GM13976 (cell line): ENCODE measurements around the gene MICAL3.
"Not testable (repeated sequence)": the region's sequence is repeated elsewhere in the genome, so short reads cannot be mapped to it uniquely, and the experiment has no call there.

Source experiments
- DNase-seq: peaks from one replicate; pipeline ENCODE4 v3.0.0; 2012; ENCODE audit warnings: low spot score
- in situ Hi-C: fragments of 300-500 bp; cut with MboI; formaldehyde crosslinking; loops from one replicate; pipeline ENCODE4 v1.12.0; 2022; ENCODE audit warnings: low sequenced_read_pairs, mixed read lengths, inconsistent platforms; ENCODE audit not compliant: unreplicated experiment
- TF ChIP-seq, protein P1 (sequence below): IDR thresholded peaks from 2 replicates; pipeline ENCODE4 v1.5.1; 2012; ENCODE audit warnings: borderline replicate concordance, mild to moderate bottlenecking; ENCODE audit not compliant: insufficient read depth; ENCODE audit errors: extremely low read depth, missing control alignments, control extremely low read depth

Gene MICAL3

GRCh38 chr22:17880020-17880419 is 144.3 kb downstream of the MICAL3 start:
- DNase-seq: no peak
- in situ Hi-C loops: no loop called here
- TF ChIP-seq, protein P1, sequence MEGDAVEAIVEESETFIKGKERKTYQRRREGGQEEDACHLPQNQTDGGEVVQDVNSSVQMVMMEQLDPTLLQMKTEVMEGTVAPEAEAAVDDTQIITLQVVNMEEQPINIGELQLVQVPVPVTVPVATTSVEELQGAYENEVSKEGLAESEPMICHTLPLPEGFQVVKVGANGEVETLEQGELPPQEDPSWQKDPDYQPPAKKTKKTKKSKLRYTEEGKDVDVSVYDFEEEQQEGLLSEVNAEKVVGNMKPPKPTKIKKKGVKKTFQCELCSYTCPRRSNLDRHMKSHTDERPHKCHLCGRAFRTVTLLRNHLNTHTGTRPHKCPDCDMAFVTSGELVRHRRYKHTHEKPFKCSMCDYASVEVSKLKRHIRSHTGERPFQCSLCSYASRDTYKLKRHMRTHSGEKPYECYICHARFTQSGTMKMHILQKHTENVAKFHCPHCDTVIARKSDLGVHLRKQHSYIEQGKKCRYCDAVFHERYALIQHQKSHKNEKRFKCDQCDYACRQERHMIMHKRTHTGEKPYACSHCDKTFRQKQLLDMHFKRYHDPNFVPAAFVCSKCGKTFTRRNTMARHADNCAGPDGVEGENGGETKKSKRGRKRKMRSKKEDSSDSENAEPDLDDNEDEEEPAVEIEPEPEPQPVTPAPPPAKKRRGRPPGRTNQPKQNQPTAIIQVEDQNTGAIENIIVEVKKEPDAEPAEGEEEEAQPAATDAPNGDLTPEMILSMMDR: no peak

- in situ Hi-C loops: no loop called here
- DNase-seq: no peak
These were observed 145.4 kb downstream of the MICAL3 start for GRCh38 chr22:17878941-17879340.

DNA sequence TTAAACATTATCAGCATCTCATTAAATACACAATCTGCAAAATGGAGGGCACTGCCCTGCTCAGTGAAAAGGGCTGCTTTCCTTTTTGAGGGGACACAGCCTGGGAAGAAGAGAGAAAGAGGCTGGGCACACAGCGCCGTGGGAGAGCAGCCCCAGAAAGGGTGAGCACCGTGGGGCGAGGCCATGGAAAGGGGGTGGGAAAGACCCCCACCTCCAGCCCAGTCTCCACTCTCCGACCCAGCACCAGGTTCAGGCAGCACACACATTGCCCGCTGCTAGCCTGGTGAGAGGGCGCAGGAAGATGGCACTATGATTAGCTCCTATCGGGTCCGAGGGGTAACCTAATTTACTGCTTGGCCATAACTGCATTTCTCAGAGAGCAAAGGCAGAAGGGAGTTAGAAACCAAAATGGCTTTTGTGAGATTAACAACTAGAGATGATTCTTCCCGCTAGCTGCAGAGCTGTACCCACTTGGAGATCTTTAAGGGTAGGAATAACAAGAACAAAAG is 146.1 kb downstream of the MICAL3 start:
- in situ Hi-C loops: no loop called here
- TF ChIP-seq, protein P1: no peak
- no peak for DNase-seq

More at GRCh38 chr22:17878941-17879340, 145.4 kb downstream of the MICAL3 start:
- TF ChIP-seq, protein P1: no peak

DNA sequence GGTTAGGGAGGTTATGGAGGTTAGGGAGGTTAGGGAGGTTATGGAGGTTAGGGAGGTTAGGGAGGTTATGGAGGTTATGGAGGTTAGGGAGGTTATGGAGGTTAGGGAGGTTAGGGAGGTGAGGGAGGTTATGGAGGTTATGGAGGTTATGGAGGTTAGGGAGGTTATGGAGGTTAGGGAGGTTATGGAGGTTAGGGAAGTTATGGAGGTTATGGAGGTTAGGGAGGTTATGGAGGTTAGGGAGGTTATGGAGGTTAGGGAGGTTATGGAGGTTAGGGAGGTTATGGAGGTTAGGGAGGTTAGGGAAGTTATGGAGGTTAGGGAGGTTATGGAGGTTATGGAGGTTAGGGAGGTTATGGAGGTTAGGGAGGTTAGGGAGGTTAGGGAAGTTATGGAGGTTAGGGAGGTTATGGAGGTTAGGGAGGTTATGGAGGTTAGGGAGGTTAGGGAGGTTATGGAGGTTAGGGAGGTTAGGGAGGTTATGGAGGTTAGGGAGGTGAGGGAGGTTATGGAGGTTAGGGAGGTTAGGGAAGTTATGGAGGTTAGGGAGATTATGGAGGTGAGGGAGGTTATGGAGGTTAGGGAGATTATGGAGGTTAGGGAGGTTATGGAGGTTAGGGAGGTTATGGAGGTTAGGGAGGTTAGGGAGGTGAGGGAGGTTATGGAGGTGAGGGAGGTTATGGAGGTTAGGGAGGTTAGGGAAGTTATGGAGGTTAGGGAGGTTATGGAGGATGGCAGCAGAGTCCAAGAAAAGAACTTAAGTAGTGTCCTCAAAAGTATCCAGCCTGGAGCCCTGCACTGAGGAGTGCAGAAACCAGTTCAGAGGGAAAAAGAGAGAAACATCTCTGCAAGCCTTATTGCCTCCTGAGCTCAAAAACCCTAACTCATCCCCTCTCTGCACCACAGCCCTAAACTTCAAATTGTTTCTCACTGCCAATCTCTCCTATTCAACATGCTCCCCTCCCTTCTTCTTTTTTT is 147.2 kb downstream of the MICAL3 start:
- DNase-seq, in situ Hi-C loops: not testable (repeated sequence)

- TF ChIP-seq, protein P1: no peak
- in situ Hi-C loops: no loop called here
- no peak for DNase-seq
These were observed 148.0 kb downstream of the MICAL3 start for GRCh38 chr22:17876306-17876831.

GRCh38 chr22:17875631-17876030 is 148.7 kb downstream of the MICAL3 start:
- TF ChIP-seq, protein P1: no peak
- in situ Hi-C loops: no loop called here
- DNase-seq: no peak

DNA sequence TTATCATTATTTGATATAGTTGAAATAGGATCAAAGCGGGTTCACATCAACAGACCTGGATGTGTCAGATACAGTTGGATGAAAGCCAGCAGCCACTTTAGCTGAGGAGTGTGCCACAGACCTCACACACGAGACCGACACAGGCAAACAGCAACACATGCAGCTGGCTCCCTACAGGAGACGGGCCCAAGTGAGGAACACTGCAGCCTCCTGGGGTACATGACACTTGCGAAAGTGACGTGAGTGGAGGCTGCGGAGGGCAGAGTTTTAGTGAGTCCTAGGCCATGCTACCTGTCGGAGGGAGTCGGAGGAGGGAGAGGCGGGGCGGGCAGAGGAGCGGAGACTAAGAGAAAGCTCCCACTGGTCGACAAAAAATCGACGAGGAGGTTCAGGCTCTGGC is 149.2 kb downstream of the MICAL3 start:
- in situ Hi-C loops: no loop called here
- TF ChIP-seq, protein P1: no peak
- DNase-seq: no peak
